GM12865 (cell line): ENCODE results near the gene DNPH1.

ENCODE experiments used
- DNase-seq: peaks from one replicate; pipeline ENCODE4 v3.0.0; 2010; ENCODE audit warnings: low read depth
- H3K4me3 ChIP-seq: 2 replicates; pipeline ENCODE4 v1.5.1; 2011; ENCODE audit warnings: mild to moderate bottlenecking, low read depth, low read length, control low read depth
- CTCF ChIP-seq: IDR thresholded peaks from 2 replicates; pipeline ENCODE4 v1.5.1; 2011; ENCODE audit warnings: low read length, control low read depth, low read depth, inconsistent platforms; ENCODE audit not compliant: insufficient read depth; ENCODE audit errors: missing control alignments

The DNPH1 gene

GRCh38 chr6:43243664-43244321 is 14.5 kb upstream of the DNPH1 start:
- no peak overlapping the region for H3K4me3 ChIP-seq
- TF ChIP-seq CTCF, result no peak
- DNase-seq, result no peak

GRCh38 chr6:43242908-43243663 is 13.8 kb upstream of the DNPH1 start, which contains the start of gene TTBK1:
Gene TTBK1, plus strand, starts transcription at chr6:43243481. Its CDS starts 3,180 bp downstream, at chr6:43246661.
- TF ChIP-seq CTCF, result no peak
- no peak for DNase-seq
- H3K4me3 ChIP-seq, result no peak within 1 kb of the TSS

GRCh38 chr6:43241446-43241845 is 12.2 kb upstream of the DNPH1 start:
- H3K4me3 ChIP-seq, result no peak overlapping the region
- DNase-seq, result no peak
- TF ChIP-seq CTCF, result no peak

GRCh38 chr6:43240950-43241349 is 11.7 kb upstream of the DNPH1 start:
- DNase-seq, result no peak
- no peak overlapping the region for H3K4me3 ChIP-seq
- TF ChIP-seq CTCF, result no peak

- no peak for DNase-seq
- no peak overlapping the region for H3K4me3 ChIP-seq
- TF ChIP-seq CTCF, result no peak
Measured at GRCh38 chr6:43239054-43239453, 9.8 kb upstream of the DNPH1 start.

- TF ChIP-seq CTCF, result no peak
- no peak overlapping the region for H3K4me3 ChIP-seq
- no peak for DNase-seq
Measured at GRCh38 chr6:43235841-43236240, 6.6 kb upstream of the DNPH1 start.
